ENCODE measurements around the gene SELENOO. TPM values are rescaled to one million over a fixed set of nuclear protein-coding genes. Genes with fewer than 3 reads are reported as not detected.

SELENOO gene
- total RNA-seq, 1 donor from 2014 or later: 17.6 TPM

GRCh38 chr22:50173311-50173982 lies 27.4 kb upstream of the SELENOO start:
- H3K36me3 ChIP-seq: no peaks in the 10 kb centered on the region
- peaks cover 9% of the 10 kb centered on the region for H3K27me3 ChIP-seq
- no peak overlapping the region for H3K27ac ChIP-seq
- intact Hi-C loops (cut with DNase I): no loop called here
- peaks cover 5% of the 10 kb centered on the region for H3K4me1 ChIP-seq
- TF ChIP-seq CTCF (IDR thresholded peaks at IDR 0.05): no peak
- H3K9me3 ChIP-seq: no peaks in the 10 kb centered on the region
- ATAC-seq (peak; percentile 33), DNase-seq (no peak)
- no peak overlapping the region for H3K4me3 ChIP-seq

GRCh38 chr22:50173983-50174355 lies 26.8 kb upstream of the SELENOO start:
- H3K36me3 ChIP-seq: no peaks in the 10 kb centered on the region
- intact Hi-C loops (cut with DNase I): no loop called here
- H3K4me1 ChIP-seq: peaks cover 5% of the 10 kb centered on the region
- H3K27me3 ChIP-seq: peaks cover 9% of the 10 kb centered on the region
- H3K4me3 ChIP-seq: no peak overlapping the region
- ATAC-seq (no peak), DNase-seq (no peak)
- H3K9me3 ChIP-seq: no peaks in the 10 kb centered on the region
- TF ChIP-seq CTCF (IDR thresholded peaks at IDR 0.05): no peak
- H3K27ac ChIP-seq: no peak overlapping the region

GRCh38 chr22:50174382-50175190 lies 26.2 kb upstream of the SELENOO start:
- ATAC-seq: no peak
- no peak overlapping the region for H3K4me3 ChIP-seq
- peaks cover 5% of the 10 kb centered on the region for H3K4me1 ChIP-seq
- H3K36me3 ChIP-seq: no peaks in the 10 kb centered on the region
- DNase-seq: no peak
- H3K27ac ChIP-seq: no peak overlapping the region
- intact Hi-C loops (cut with DNase I): no loop called here
- TF ChIP-seq CTCF (IDR thresholded peaks at IDR 0.05): no peak
- peaks cover 9% of the 10 kb centered on the region for H3K27me3 ChIP-seq
- H3K9me3 ChIP-seq: no peaks in the 10 kb centered on the region

GRCh38 chr22:50175191-50175461 lies 25.7 kb upstream of the SELENOO start:
- Histone ChIP-seq H3K9me3 (no peaks in the 10 kb centered on the region), H3K4me3 (no peak overlapping the region), H3K4me1 (peaks cover 5% of the 10 kb centered on the region), H3K27me3 (peaks cover 9% of the 10 kb centered on the region), H3K27ac (no peak overlapping the region), H3K36me3 (no peaks in the 10 kb centered on the region)
- intact Hi-C loops (cut with DNase I): no loop called here
- ATAC-seq (no peak), DNase-seq (no peak)
- TF ChIP-seq CTCF (IDR thresholded peaks at IDR 0.05): no peak

GRCh38 chr22:50175921-50176849 lies 24.6 kb upstream of the SELENOO start:
- no peak for TF ChIP-seq CTCF (IDR thresholded peaks at IDR 0.05)
- peaks cover 5% of the 10 kb centered on the region for H3K27me3 ChIP-seq
- H3K4me3 ChIP-seq: no peak overlapping the region
- ATAC-seq (no peak), DNase-seq (no peak)
- no peak overlapping the region for H3K27ac ChIP-seq
- intact Hi-C loops (cut with DNase I): no loop called here
- H3K36me3 ChIP-seq: no peaks in the 10 kb centered on the region
- H3K9me3 ChIP-seq: no peaks in the 10 kb centered on the region
- no peaks in the 10 kb centered on the region for H3K4me1 ChIP-seq

Data from upper lobe of right lung (tissue), 1 donor.